DMS79 treated with DMSO at 0.1 percent for 48 hours (cell line): Measurements from ENCODE around the gene FOXD1.

ENCODE experiments used
- DNase-seq: peaks from one replicate; lab custom pipeline; 2025; lab: John Stamatoyannopoulos, UW

The FOXD1 gene

GRCh38 chr5:73441378-73441777 lies 7.2 kb downstream of the FOXD1 start:
- no peak for DNase-seq

GRCh38 chr5:73440262-73440661 lies 8.3 kb downstream of the FOXD1 start:
- DNase-seq, result no peak

- DNase-seq, result no peak
Measured at GRCh38 chr5:73438645-73439470, 9.7 kb downstream of the FOXD1 start.

DNA sequence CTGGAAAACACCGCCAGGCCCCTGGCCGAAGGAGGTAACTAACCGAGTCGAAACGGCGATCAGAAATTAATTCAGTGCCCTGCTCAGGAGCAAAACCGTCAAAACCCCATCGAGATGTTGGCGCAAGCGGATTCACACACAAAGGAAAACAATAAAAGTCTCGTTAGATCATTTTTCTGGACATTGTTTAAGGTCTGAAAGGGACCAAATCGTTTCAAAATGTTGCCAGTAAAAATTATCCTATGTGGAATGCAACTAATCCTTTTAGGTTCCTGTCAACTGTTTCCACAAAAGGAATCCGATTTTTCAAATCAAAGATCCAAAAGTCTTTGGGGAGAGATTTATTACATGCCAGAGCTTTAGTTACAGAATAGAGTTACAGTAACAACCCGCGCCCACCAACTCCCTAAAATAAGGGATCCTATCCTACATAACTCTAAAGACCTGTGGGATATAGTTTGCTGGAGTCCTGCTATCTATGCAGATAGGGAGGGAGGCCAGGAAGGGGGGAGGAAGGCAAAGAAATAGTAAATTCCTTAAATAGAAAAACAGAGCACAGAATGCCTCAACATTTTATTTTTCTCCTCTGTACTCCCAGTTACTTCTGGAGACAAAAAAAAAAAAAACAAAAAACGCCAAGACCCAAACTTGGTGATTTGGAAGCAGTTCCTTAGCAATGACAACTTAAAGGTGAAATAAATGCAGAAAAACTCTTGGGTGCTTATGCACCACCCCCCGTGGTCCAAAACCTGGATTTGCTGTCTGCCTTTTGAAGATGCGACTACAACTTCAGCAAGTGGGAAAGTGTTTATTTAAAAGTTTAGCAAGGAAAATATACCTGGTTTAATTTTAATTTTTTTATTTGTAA lies 10.6 kb downstream of the FOXD1 start:
- DNase-seq, result no peak

- DNase-seq, result peak; percentile 12
Measured at GRCh38 chr5:73437101-73437776, 11.3 kb downstream of the FOXD1 start.

- DNase-seq, result no peak
Measured at GRCh38 chr5:73436535-73437100, 12.0 kb downstream of the FOXD1 start.

GRCh38 chr5:73435759-73436534 lies 12.6 kb downstream of the FOXD1 start:
- no peak for DNase-seq

GRCh38 chr5:73434907-73435306 lies 13.7 kb downstream of the FOXD1 start:
- DNase-seq, result no peak

GRCh38 chr5:73434461-73434860 lies 14.1 kb downstream of the FOXD1 start:
- DNase-seq, result no peak

DNA sequence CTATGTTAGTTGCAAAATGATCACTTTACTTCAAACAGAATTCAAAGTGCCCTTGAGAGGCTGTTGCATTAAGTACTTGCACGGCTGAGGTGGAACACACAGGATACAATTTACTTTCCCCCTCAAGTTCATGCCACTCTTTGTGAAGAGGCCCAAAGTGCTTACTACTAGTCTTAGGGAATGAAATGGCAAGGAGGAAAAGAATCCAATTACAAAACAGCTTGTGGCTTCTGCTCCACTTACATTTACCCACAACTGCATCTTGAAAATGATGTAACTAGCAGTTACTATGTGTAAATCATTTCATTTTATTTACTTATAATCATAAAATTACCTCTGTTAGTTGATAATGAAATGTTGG lies 14.6 kb downstream of the FOXD1 start:
- peak; percentile 88 for DNase-seq

- no peak for DNase-seq
Measured at GRCh38 chr5:73433272-73433981, 15.2 kb downstream of the FOXD1 start.

GRCh38 chr5:73431204-73431851 lies 17.2 kb downstream of the FOXD1 start:
- DNase-seq, result no peak

GRCh38 chr5:73426034-73426433 lies 22.5 kb downstream of the FOXD1 start:
- DNase-seq, result no peak

DNA sequence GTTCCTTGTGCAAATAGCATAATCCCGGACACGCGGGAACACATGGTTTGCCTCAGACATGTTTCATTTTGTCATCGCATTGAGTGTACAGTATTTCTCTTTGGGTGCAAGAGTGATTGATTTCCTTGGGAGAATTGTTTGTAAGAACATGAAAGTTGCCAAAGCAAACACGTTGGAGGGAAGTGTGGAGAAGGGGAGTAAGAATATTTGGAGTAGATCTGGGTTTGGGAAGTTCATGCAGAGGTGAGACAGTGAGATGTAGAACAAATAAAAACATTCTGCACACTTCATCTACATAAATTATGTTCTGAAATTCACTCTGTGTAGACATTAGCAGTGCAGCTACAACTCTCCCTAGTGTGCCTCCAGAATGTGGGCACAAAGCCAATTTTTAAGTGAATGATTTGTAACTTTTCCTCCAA lies 24.0 kb downstream of the FOXD1 start:
- DNase-seq, result no peak

GRCh38 chr5:73422164-73422563 lies 26.4 kb downstream of the FOXD1 start:
- no peak for DNase-seq

DNA sequence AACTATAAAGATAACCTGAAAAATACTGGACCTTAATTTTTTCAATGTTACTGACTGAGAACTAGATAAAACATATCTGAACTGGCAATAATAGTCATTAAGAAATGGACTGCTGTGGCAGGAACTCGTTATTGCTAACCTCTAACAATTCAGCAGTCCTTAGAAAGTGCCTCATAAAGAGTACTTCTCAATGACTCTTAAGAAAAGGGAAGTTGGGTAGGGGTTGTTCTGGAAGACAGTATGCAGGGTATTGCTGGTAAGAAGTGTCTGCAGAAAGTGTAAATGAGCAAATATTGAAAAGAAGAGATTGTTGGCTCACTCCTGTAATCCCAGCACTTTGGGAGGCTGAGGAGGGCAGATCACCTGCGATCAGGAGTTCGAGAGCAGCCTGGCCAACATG lies 27.9 kb downstream of the FOXD1 start:
- peak; percentile 11 for DNase-seq

DNA sequence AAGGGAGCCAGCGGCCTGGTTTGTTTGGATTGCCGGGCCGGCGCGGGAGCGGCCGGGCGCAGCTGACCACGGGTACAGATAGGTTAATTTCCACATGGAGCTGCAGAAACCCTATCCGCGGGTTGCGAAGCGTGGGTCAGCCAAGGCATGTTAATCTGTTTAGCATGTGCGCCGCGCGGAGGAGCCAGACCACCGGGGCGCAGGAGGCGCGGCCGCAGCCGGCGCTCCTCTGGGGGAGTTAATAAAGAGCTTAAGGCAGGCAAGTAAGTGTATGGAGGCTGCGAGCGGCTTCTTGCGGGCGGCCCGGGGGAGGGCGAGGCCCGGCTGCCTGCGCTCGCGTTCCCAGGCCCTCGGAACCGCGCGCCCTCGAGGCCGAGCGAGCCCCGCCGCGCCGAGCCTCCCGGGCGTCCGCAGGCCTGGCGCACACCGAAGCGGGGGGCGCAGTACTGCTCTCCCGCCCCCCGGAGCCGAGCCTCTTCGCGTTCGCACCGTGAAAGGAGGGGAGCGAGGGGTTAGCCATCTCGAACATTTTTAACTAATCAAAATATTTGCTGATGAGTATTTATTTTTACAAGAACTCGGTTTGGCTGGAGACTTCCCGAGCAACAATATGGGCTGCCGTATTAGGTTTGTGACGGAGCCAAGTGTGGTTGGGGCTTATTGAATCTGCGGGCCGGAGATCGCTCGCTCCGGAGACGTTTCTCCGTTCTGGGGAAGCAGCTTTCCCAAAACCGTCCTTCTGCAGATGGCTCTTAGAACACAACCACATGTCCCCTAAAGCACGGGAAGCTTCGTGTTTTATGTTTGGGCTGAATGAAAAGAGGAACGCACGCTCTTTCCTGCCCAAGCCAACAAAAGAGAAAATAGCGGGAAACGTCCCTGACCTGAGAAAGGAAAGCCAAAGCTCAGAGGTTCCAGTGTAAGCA lies 28.8 kb downstream of the FOXD1 start:
- DNase-seq, result peak; percentile 29

- no peak for DNase-seq
Measured at GRCh38 chr5:73419117-73419464, 29.5 kb downstream of the FOXD1 start.

DNA sequence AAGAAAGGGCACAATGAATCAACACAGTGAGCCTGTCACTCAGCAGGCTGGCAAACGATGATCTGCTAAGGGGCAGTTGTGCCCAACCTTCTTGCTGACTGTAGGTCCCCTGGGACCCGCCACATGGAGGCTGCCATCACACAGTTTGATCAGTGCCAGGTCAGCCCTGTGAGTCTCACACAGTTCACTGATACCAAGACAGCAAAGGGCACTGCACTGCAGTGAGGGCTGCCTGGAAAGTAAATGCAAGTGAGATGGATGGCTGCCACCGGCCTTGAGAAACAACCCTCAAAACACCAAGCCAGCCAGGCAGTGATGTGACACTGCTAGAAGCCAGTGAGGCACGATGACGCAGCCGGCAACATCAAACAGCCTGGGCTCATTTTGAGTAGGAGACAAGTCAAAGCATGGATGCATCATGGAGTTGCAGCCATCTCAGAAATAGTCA lies 30.3 kb downstream of the FOXD1 start:
- DNase-seq, result no peak
